BJ (cell line): Measurements from ENCODE around the gene RAI1. TPM values are rescaled to one million over a fixed set of nuclear protein-coding genes. Genes with fewer than 3 reads are reported as not detected.

ENCODE experiments used
- CTCF ChIA-PET: fragments of 350-600 bp; formaldehyde crosslinking; extraction: SDS; loops from one replicate; lab custom pipeline; 2021; ENCODE audit warnings: antibody characterized with exemption, inconsistent platforms; lab: Yijun Ruan, JAX
- POLR2A ChIA-PET: fragments of 300-600 bp; sonication (Branson Sonifier 250); formaldehyde crosslinking; extraction: SDS; loops from one replicate; lab custom pipeline; 2021; ENCODE audit warnings: antibody characterized with exemption; lab: Charles Lee
- DNase-seq: peaks from one replicate; pipeline ENCODE4 v3.0.0-alpha.2; 2011; ENCODE audit warnings: low read depth
- H3K27me3 ChIP-seq: 2 replicates; pipeline ENCODE4 v1.6.0; 2011; ENCODE audit warnings: low read length; ENCODE audit not compliant: control insufficient read depth, insufficient read depth
- H3K36me3 ChIP-seq: 2 replicates; pipeline ENCODE4 v1.5.1; 2011; ENCODE audit warnings: low read length; ENCODE audit not compliant: control insufficient read depth, insufficient read depth
- H3K4me3 ChIP-seq: 2 replicates; pipeline ENCODE4 v1.5.1; 2011; ENCODE audit warnings: low read depth, mild to moderate bottlenecking, control low read depth, low read length
- CTCF ChIP-seq: IDR thresholded peaks from 2 replicates; pipeline ENCODE4 v1.5.1; 2011; ENCODE audit warnings: low read depth, mild to moderate bottlenecking, control low read depth, inconsistent platforms, low read length, moderate library complexity; ENCODE audit not compliant: insufficient read depth
- polyA plus RNA-seq: library from polyadenylated mRNA; depleted of rRNA; stranded (reverse); fragments of >200 nt; gene quantifications from 2 replicates; pipeline ENCODE4 v1.2.3, GENCODE V29; 2011

Gene RAI1
- polyA plus RNA-seq, 1 experiment = 2.4 TPM

- no peak for TF ChIP-seq CTCF
- Histone ChIP-seq H3K27me3 (no peaks in the 10 kb centered on the region), H3K36me3 (peaks cover 1% of the 10 kb centered on the region; the same call in 1 of the 2 replicates), H3K4me3 (no peak overlapping the region)
- ChIA-PET CTCF (interaction anchor here (0.8 kb wide), 1 partner anchor 9 kb away, joined by 3 read pairs; no protein-coding TSS in a partner anchor), POLR2A (interaction anchor here (0.7 kb wide), 1 partner anchor 35 kb away, joined by 3 read pairs; no protein-coding TSS in a partner anchor)
- DNase-seq = no peak
These were observed 76.9 kb downstream of the RAI1 start for GRCh38 chr17:17757956-17758845.

- Histone ChIP-seq H3K4me3 (no peak overlapping the region), H3K27me3 (no peaks in the 10 kb centered on the region), H3K36me3 (no peaks in the 10 kb centered on the region; the same call in 1 of the 2 replicates)
- POLR2A ChIA-PET = no interaction called here
- no peak for TF ChIP-seq CTCF
- CTCF ChIA-PET = interaction anchor here (1.0 kb wide), 1 partner anchor 9 kb away, joined by 3 read pairs; no protein-coding TSS in a partner anchor
- no peak for DNase-seq
These were observed 77.8 kb downstream of the RAI1 start for GRCh38 chr17:17758941-17759563.

- Histone ChIP-seq H3K4me3 (no peak overlapping the region), H3K36me3 (no peaks in the 10 kb centered on the region; the same call in none of the 2 replicates), H3K27me3 (no peaks in the 10 kb centered on the region)
- ChIA-PET POLR2A (no interaction called here), CTCF (interaction anchor here (1.1 to 1.3 kb wide), 2 partner anchors 18 to 99 kb away, joined by 3 to 4 read pairs; no protein-coding TSS in a partner anchor)
- no peak for TF ChIP-seq CTCF
- no peak for DNase-seq
These were observed 79.1 kb downstream of the RAI1 start for GRCh38 chr17:17760350-17760749.

- Histone ChIP-seq H3K4me3 (no peak overlapping the region), H3K27me3 (no peaks in the 10 kb centered on the region), H3K36me3 (peaks cover 1% of the 10 kb centered on the region)
- no peak for DNase-seq
- POLR2A ChIA-PET = interaction anchor here (0.7 kb wide), 1 partner anchor 80 kb away, joined by 13 read pairs; no protein-coding TSS in a partner anchor
- TF ChIP-seq CTCF = no peak
- CTCF ChIA-PET = interaction anchor here (1.1 to 1.3 kb wide), 2 partner anchors 19 to 99 kb away, joined by 3 to 4 read pairs; no protein-coding TSS in a partner anchor
These were observed 79.8 kb downstream of the RAI1 start for GRCh38 chr17:17760872-17761550.
